ENCODE data around the gene POGK. TPM values are rescaled to one million over a fixed set of nuclear protein-coding genes. Genes with fewer than 3 reads are reported as not detected.

Gene POGK
- total and polyA plus RNA-seq, 4 donors, result 30.0 to 42.0 (median 36.5) TPM

DNA sequence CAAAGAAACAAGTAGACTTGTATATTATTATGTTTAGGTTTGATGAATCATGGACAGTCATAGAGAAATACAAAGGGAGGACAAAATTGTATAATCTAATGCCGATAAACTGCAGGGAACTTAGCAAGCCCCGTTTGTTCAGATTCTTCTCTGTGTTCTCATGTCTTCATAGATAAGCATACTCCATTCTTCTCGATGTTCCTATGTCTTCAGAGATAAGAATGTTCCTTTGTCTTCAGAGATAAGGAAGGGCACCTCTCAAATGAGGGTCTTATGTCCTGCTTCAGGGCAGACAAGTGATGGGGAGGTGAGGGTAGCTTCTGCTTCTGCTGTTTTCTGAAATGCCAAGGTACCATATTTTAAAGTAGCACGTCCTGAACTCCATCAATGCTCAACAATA, 56.5 kb downstream of the POGK start:
- no peak overlapping the region for H3K4me3 ChIP-seq (ENCODE audit: low read depth, low read length)
- no peak for DNase-seq (ENCODE audit: low read depth in 4 of 6, low spot score in 6 of 6)
- H3K36me3 ChIP-seq (ENCODE audit: control insufficient read depth, insufficient read depth, low read length), result no peaks in the 10 kb centered on the region
- H3K27me3 ChIP-seq (ENCODE audit: control insufficient read depth, insufficient read depth, low read length), result no peaks in the 10 kb centered on the region
- no peaks in the 10 kb centered on the region for H3K9me3 ChIP-seq (ENCODE audit: control insufficient read depth, insufficient read depth, low read length)
- H3K27ac ChIP-seq (ENCODE audit: low read depth, low read length), result no peak overlapping the region
- no peaks in the 10 kb centered on the region for H3K4me1 ChIP-seq (ENCODE audit: control insufficient read depth, insufficient read depth, low read length)
- no CpG with 5 or more reads among the region's 4 CpGs for WGBS (ENCODE audit: insufficient coverage)

DNA sequence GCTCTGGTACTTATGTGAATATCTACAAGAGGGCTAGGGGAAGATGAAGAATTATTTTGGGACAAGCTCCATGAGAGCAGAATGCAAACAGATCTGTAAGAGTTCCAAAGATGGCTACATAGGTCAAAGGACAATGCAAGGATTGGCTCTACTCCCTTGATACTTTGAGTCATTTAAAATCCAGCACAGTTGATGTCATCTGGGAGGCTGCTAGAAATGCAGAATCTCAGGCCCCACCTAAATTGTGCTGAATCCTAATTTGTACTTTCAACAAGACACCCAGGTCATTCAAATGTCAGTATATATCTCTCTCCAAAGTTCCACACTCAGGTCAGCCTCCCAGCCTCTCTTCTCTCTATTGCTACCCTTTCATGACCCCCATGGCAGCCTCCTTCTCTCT, 60.5 kb downstream of the POGK start:
- DNase-seq (ENCODE audit: low read depth in 4 of 6, low spot score in 6 of 6), result no peak
- H3K36me3 ChIP-seq (ENCODE audit: control insufficient read depth, insufficient read depth, low read length), result no peaks in the 10 kb centered on the region
- H3K27ac ChIP-seq (ENCODE audit: low read depth, low read length), result no peak overlapping the region
- no peaks in the 10 kb centered on the region for H3K4me1 ChIP-seq (ENCODE audit: control insufficient read depth, insufficient read depth, low read length)
- H3K27me3 ChIP-seq (ENCODE audit: control insufficient read depth, insufficient read depth, low read length), result no peaks in the 10 kb centered on the region
- H3K9me3 ChIP-seq (ENCODE audit: control insufficient read depth, insufficient read depth, low read length), result no peaks in the 10 kb centered on the region
- H3K4me3 ChIP-seq (ENCODE audit: low read depth, low read length), result no peak overlapping the region

DNA sequence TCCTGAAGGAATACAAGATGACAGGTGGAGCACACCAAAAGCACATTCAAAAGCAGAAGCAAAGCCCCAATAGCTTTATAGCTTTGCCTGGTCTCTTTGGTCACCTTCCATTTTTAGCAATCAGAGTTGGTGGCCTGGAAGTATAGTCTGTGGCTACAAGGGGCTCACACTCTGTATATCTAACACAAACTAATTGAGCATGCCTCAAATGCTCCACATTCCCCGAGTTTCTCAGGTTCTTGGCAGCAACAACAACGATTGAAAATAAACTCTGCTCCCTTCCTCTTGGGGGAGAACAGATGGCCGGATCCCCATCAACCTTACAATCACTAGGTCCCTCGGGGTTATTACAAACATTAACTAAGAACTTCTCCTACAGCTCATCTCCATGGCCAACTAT, 61.7 kb downstream of the POGK start:
- Histone ChIP-seq H3K4me1 (ENCODE audit: control insufficient read depth, insufficient read depth, low read length) (no peaks in the 10 kb centered on the region), H3K4me3 (ENCODE audit: low read depth, low read length) (no peak overlapping the region), H3K36me3 (ENCODE audit: control insufficient read depth, insufficient read depth, low read length) (no peaks in the 10 kb centered on the region), H3K9me3 (ENCODE audit: control insufficient read depth, insufficient read depth, low read length) (no peaks in the 10 kb centered on the region), H3K27ac (ENCODE audit: low read depth, low read length) (no peak overlapping the region), H3K27me3 (ENCODE audit: control insufficient read depth, insufficient read depth, low read length) (no peaks in the 10 kb centered on the region)
- peak in 1 of 6 donors; percentile 21 for DNase-seq (ENCODE audit: low read depth in 4 of 6, low spot score in 6 of 6)
- 44% methylated on average over 4 of the region's 4 CpGs for WGBS (ENCODE audit: insufficient coverage)

DNA sequence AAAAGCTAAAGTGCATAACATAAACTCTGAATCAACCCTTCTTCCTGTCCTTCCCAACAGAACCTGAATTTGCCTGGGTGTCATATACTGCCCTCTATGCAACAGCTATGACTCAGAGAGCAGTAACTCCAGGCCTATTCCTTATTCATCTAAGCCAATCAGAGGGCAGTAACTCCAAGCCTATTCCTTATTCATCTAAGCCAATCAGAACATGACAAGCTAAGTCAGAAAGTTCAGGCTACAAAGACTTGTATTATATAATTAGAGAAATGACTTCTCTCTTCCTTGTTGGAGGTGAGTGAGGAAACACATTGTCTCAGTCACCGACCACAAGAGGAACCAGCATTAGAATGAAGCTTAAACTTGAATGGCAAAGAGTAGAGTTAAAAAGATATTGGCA, 63.0 kb downstream of the POGK start:
- H3K9me3 ChIP-seq (ENCODE audit: control insufficient read depth, insufficient read depth, low read length), result no peaks in the 10 kb centered on the region
- WGBS (ENCODE audit: insufficient coverage), result no CpG with 5 or more reads among the region's 1 CpG
- no peaks in the 10 kb centered on the region for H3K27me3 ChIP-seq (ENCODE audit: control insufficient read depth, insufficient read depth, low read length)
- no peak for DNase-seq (ENCODE audit: low read depth in 4 of 6, low spot score in 6 of 6)
- H3K4me1 ChIP-seq (ENCODE audit: control insufficient read depth, insufficient read depth, low read length), result no peaks in the 10 kb centered on the region
- H3K4me3 ChIP-seq (ENCODE audit: low read depth, low read length), result no peak overlapping the region
- H3K27ac ChIP-seq (ENCODE audit: low read depth, low read length), result no peak overlapping the region
- no peaks in the 10 kb centered on the region for H3K36me3 ChIP-seq (ENCODE audit: control insufficient read depth, insufficient read depth, low read length)

DNA sequence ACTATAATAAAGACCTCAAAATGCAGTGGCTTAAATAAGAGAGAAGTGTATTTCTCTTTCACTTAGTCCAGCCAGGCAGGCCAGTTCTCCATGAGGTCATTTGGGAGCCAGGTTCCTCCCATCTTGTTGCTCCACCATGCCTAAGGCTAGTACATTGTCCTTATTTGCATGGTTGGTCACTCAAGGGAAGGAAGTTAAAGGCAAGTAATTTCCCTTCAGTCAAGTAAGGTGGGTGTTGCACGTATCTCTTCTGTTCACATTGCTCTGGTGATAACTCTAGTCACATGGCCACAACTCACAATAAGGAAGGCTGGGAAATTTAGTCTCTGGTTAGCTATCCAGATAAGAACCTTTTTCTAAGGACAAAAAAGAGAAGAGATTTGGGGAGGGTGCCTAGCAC, 64.0 kb downstream of the POGK start:
- Histone ChIP-seq H3K36me3 (ENCODE audit: control insufficient read depth, insufficient read depth, low read length) (no peaks in the 10 kb centered on the region), H3K27ac (ENCODE audit: low read depth, low read length) (no peak overlapping the region), H3K9me3 (ENCODE audit: control insufficient read depth, insufficient read depth, low read length) (no peaks in the 10 kb centered on the region), H3K27me3 (ENCODE audit: control insufficient read depth, insufficient read depth, low read length) (no peaks in the 10 kb centered on the region), H3K4me1 (ENCODE audit: control insufficient read depth, insufficient read depth, low read length) (no peaks in the 10 kb centered on the region), H3K4me3 (ENCODE audit: low read depth, low read length) (no peak overlapping the region)
- DNase-seq (ENCODE audit: low read depth in 4 of 6, low spot score in 6 of 6), result no peak
- WGBS (ENCODE audit: insufficient coverage), result no CpG with 5 or more reads among the region's 1 CpG

DNA sequence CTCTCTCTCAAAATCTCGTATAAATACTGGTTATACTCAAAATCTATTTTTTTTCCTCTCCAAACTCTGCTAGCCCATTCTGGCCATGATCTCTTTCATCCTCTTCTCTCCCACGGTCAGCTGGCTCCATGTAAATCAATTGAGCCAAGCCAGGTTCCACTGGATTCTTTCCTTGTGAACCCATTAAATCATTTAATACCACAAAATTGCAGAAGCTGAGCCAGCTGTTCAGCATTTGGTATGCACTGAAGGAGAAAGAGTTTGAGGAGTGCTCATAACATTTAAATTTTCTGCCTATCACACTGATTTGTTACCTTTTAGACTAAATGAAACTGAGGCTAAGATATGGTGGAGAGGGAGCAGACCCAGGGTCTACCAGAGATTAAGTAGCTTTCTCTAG, 65.9 kb downstream of the POGK start:
- no peak for DNase-seq (ENCODE audit: low read depth in 4 of 6, low spot score in 6 of 6)
- H3K27ac ChIP-seq (ENCODE audit: low read depth, low read length), result no peak overlapping the region
- 75% methylated on average over 2 of the region's 2 CpGs for WGBS (ENCODE audit: insufficient coverage)
- H3K4me3 ChIP-seq (ENCODE audit: low read depth, low read length), result no peak overlapping the region
- no peaks in the 10 kb centered on the region for H3K4me1 ChIP-seq (ENCODE audit: control insufficient read depth, insufficient read depth, low read length)
- H3K36me3 ChIP-seq (ENCODE audit: control insufficient read depth, insufficient read depth, low read length), result no peaks in the 10 kb centered on the region
- H3K9me3 ChIP-seq (ENCODE audit: control insufficient read depth, insufficient read depth, low read length), result no peaks in the 10 kb centered on the region
- H3K27me3 ChIP-seq (ENCODE audit: control insufficient read depth, insufficient read depth, low read length), result no peaks in the 10 kb centered on the region

DNA sequence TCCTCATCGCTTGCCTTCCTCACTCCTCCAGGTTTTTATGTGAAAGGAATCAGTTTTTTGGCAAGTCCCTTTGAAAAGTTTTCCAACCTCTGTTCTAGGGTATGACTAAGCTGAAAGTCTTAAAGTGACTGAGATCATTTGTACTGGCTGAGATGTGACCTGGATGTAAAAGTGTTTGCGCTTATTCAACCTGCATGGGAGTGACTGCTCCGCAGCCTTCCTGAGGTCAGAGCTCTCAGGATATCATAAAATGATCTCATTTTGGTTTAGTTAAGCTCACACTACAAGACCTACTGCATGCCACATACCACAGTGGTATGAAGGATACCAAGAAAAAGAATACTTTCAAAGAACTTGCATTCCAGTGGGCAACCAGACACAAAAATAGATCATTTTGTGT, 66.6 kb downstream of the POGK start:
- no peaks in the 10 kb centered on the region for H3K36me3 ChIP-seq (ENCODE audit: control insufficient read depth, insufficient read depth, low read length)

More for the DNA sequence above, 66.6 kb downstream of the POGK start:
- no peaks in the 10 kb centered on the region for H3K4me1 ChIP-seq (ENCODE audit: control insufficient read depth, insufficient read depth, low read length)
- WGBS (ENCODE audit: insufficient coverage), result no CpG with 5 or more reads among the region's 3 CpGs
- no peak for DNase-seq (ENCODE audit: low read depth in 4 of 6, low spot score in 6 of 6)
- H3K27me3 ChIP-seq (ENCODE audit: control insufficient read depth, insufficient read depth, low read length), result no peaks in the 10 kb centered on the region
- H3K4me3 ChIP-seq (ENCODE audit: low read depth, low read length), result no peak overlapping the region
- no peak overlapping the region for H3K27ac ChIP-seq (ENCODE audit: low read depth, low read length)
- no peaks in the 10 kb centered on the region for H3K9me3 ChIP-seq (ENCODE audit: control insufficient read depth, insufficient read depth, low read length)

Other genes starting within 250 kb of the POGK start
- 10 to 100 TPM; 21.3 to 29.5 TPM for gene TADA1, start 36.8 kb downstream of the POGK start, total RNA-seq
- gene TADA1, start 36.8 kb downstream of the POGK start, polyA plus RNA-seq (ENCODE audit: insufficient read length in 2 of 2), result 10 to 100 TPM; 26.6 to 30.0 TPM
- 10 to 100 TPM; 18.8 to 27.6 TPM for gene ILDR2, start 136.1 kb downstream of the POGK start, total RNA-seq
- 10 to 100 TPM; 16.3 to 22.2 TPM for gene ILDR2, start 136.1 kb downstream of the POGK start, polyA plus RNA-seq (ENCODE audit: insufficient read length in 2 of 2)
- 1 to 10 TPM; 1.5 to 2.8 TPM for gene MAEL, start 149.8 kb downstream of the POGK start, total RNA-seq
- gene MAEL, start 149.8 kb downstream of the POGK start, polyA plus RNA-seq (ENCODE audit: insufficient read length in 2 of 2), result 1 to 10 TPM; 2.9 to 3.5 TPM

Data from spinal cord (tissue), 10 donors.